ENCODE results near the gene SEC24D.
A peak's percentile ranks its signal among the peaks of the same experiment; 100 is the strongest.

The SEC24D gene

GRCh38 chr4:118760092-118760491 lies 75.8 kb downstream of the SEC24D start:
- Histone ChIP-seq H3K79me2 (ENCODE audit: control insufficient read depth, low read length) (peaks cover 12% of the 10 kb centered on the region), H3K36me3 (ENCODE audit: control insufficient read depth, low read length) (peaks cover 33% of the 10 kb centered on the region), H3K4me3 (ENCODE audit: low read length) (peak overlapping the region; percentile 75), H3K4me2 (ENCODE audit: low read length) (peak overlapping the region; percentile 84), H3K27me3 (ENCODE audit: control insufficient read depth, low read length) (no peaks in the 10 kb centered on the region), H3K4me1 (ENCODE audit: control insufficient read depth, low read length) (peaks cover 72% of the 10 kb centered on the region), H3K27ac (ENCODE audit: low read depth, low read length) (peak overlapping the region; percentile 88), H3F3A (ENCODE audit: control insufficient read depth, insufficient read depth) (peaks cover 22% of the 10 kb centered on the region), H3K9me2 (replicated peaks; ENCODE audit: control insufficient read depth, low read length) (no peaks in the 10 kb centered on the region), H3K9me3 (ENCODE audit: control insufficient read depth, insufficient read depth, low read length) (no peaks in the 10 kb centered on the region), H4K20me1 (ENCODE audit: control insufficient read depth, insufficient read depth, low read depth, low read length) (no peaks in the 10 kb centered on the region)
- TF ChIP-seq CTCF (IDR thresholded peaks at IDR 0.05; ENCODE audit: low read depth, low read length, poor library complexity, severe bottlenecking), result no peak
- no peak for TF ChIP-seq EZH2phosphoT487 (IDR thresholded peaks at IDR 0.05; ENCODE audit: borderline replicate concordance, low read length)

- peak overlapping the region; percentile 84 for H3K4me2 ChIP-seq (ENCODE audit: low read length)
- H3K27me3 ChIP-seq (ENCODE audit: control insufficient read depth, low read length), result no peaks in the 10 kb centered on the region
- H3K4me3 ChIP-seq (ENCODE audit: low read length), result peak overlapping the region; percentile 75
Measured at GRCh38 chr4:118759481-118759880, 76.4 kb downstream of the SEC24D start.

GRCh38 chr4:118758293-118758692 lies 77.6 kb downstream of the SEC24D start:
- Histone ChIP-seq H3K4me3 (ENCODE audit: low read length) (peak overlapping the region; percentile 32), H3K4me2 (ENCODE audit: low read length) (peak overlapping the region; percentile 84), H4K20me1 (ENCODE audit: control insufficient read depth, insufficient read depth, low read depth, low read length) (no peaks in the 10 kb centered on the region), H3K36me3 (ENCODE audit: control insufficient read depth, low read length) (peaks cover 34% of the 10 kb centered on the region), H3K9me2 (replicated peaks; ENCODE audit: control insufficient read depth, low read length) (no peaks in the 10 kb centered on the region), H3K9me3 (ENCODE audit: control insufficient read depth, insufficient read depth, low read length) (no peaks in the 10 kb centered on the region), H3K27ac (ENCODE audit: low read depth, low read length) (peak overlapping the region; percentile 88), H3K4me1 (ENCODE audit: control insufficient read depth, low read length) (peaks cover 88% of the 10 kb centered on the region), H3F3A (ENCODE audit: control insufficient read depth, insufficient read depth) (peaks cover 20% of the 10 kb centered on the region), H3K27me3 (ENCODE audit: control insufficient read depth, low read length) (no peaks in the 10 kb centered on the region), H3K79me2 (ENCODE audit: control insufficient read depth, low read length) (peaks cover 12% of the 10 kb centered on the region)
- TF ChIP-seq EZH2phosphoT487 (IDR thresholded peaks at IDR 0.05; ENCODE audit: borderline replicate concordance, low read length) (no peak), CTCF (IDR thresholded peaks at IDR 0.05; ENCODE audit: low read depth, low read length, poor library complexity, severe bottlenecking) (no peak)

More at GRCh38 chr4:118759481-118759880, 76.4 kb downstream of the SEC24D start:
- peaks cover 34% of the 10 kb centered on the region for H3K36me3 ChIP-seq (ENCODE audit: control insufficient read depth, low read length)
- no peaks in the 10 kb centered on the region for H3K9me3 ChIP-seq (ENCODE audit: control insufficient read depth, insufficient read depth, low read length)
- H3K79me2 ChIP-seq (ENCODE audit: control insufficient read depth, low read length), result peaks cover 12% of the 10 kb centered on the region
- peaks cover 20% of the 10 kb centered on the region for H3F3A ChIP-seq (ENCODE audit: control insufficient read depth, insufficient read depth)
- TF ChIP-seq CTCF (IDR thresholded peaks at IDR 0.05; ENCODE audit: low read depth, low read length, poor library complexity, severe bottlenecking), result no peak
- no peak for TF ChIP-seq EZH2phosphoT487 (IDR thresholded peaks at IDR 0.05; ENCODE audit: borderline replicate concordance, low read length)
- no peaks in the 10 kb centered on the region for H3K9me2 ChIP-seq (replicated peaks; ENCODE audit: control insufficient read depth, low read length)
- peak overlapping the region; percentile 88 for H3K27ac ChIP-seq (ENCODE audit: low read depth, low read length)
- H3K4me1 ChIP-seq (ENCODE audit: control insufficient read depth, low read length), result peaks cover 78% of the 10 kb centered on the region
- H4K20me1 ChIP-seq (ENCODE audit: control insufficient read depth, insufficient read depth, low read depth, low read length), result no peaks in the 10 kb centered on the region

Measured in DOHH2 (cell line).